ENCODE data around the gene MPPED2.

Gene MPPED2

DNA sequence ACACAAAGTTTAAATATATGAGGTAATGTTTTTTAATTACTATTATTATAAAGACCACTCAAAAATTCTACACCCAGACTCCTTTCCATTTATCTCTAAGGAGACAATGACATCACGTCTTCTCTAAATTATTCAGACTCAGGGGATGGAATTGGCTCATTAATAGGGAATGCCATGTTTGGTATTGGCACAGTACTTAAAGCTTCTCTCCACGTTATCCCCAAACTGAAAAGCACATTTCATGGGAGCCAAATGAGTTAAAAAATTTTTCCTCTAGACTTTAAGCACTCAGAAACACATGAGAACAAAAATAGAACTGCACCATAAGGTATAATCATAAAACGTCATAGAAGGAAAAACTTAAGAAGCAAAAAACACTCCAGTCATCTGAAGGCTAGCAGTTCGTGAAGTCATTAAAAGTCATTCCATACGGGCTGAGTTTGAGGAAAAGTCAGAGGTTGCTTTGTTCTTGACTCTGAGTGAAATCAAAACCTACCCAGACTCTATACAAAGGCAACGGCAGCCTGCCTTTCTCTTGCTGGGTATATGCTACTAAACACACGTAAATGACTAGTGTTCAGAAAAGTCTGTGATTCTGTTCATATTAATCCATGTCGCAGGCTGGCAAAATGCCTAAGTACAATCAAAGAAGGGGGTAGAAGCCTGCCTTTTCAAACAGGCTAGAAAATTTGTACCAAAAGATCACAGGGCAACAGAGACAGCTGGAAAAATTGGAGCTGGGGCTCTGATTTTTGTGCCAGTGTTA is 8.7 kb upstream of the MPPED2 start:
- TF ChIP-seq MYC (IDR thresholded peaks at IDR 0.05; ENCODE audit: low read depth, low read length) (no peak), POLR2A (IDR thresholded peaks at IDR 0.05; ENCODE audit: extremely low read depth, insufficient read length) (no peak)
- TF ChIP-seq, protein P1, sequence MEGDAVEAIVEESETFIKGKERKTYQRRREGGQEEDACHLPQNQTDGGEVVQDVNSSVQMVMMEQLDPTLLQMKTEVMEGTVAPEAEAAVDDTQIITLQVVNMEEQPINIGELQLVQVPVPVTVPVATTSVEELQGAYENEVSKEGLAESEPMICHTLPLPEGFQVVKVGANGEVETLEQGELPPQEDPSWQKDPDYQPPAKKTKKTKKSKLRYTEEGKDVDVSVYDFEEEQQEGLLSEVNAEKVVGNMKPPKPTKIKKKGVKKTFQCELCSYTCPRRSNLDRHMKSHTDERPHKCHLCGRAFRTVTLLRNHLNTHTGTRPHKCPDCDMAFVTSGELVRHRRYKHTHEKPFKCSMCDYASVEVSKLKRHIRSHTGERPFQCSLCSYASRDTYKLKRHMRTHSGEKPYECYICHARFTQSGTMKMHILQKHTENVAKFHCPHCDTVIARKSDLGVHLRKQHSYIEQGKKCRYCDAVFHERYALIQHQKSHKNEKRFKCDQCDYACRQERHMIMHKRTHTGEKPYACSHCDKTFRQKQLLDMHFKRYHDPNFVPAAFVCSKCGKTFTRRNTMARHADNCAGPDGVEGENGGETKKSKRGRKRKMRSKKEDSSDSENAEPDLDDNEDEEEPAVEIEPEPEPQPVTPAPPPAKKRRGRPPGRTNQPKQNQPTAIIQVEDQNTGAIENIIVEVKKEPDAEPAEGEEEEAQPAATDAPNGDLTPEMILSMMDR (IDR thresholded peaks at IDR 0.05; ENCODE audit: low read depth, low read length): no peak
- TF ChIP-seq, protein P2, sequence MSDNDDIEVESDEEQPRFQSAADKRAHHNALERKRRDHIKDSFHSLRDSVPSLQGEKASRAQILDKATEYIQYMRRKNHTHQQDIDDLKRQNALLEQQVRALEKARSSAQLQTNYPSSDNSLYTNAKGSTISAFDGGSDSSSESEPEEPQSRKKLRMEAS (IDR thresholded peaks at IDR 0.05; ENCODE audit: low read depth, low read length): no peak
- no peak overlapping the region for H3K4me3 ChIP-seq (ENCODE audit: low read depth, low read length)
- no peak for DNase-seq (ENCODE audit: low read depth)

DNA sequence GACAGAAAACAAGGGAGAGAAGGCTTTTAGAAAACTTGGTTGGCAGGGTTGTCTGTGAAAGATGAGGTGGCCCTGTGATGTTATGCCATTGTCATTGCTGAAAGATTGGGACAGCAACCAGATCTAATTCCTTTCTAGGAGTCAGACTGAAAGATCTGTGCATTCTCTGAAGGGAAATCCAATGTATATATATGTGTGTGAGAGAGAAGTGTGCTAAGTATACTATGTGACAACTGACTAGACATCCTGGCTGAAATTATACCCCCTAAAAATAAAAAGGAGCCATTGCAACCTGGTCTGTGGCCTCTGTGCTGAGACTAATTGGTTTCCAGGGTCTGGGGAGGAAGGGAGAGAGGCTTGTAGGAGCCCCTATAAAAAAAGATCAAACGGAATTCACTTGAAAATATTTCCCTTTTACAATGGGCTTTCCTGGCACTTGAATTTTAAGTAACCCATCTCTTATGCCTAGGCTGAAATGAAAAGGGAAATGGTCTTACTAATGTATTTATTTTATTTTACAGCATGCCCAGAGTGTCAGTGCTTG is 1.2 kb upstream of the MPPED2 start:
- H3K4me3 ChIP-seq (ENCODE audit: low read depth, low read length): no peak overlapping the region
- no peak for DNase-seq (ENCODE audit: low read depth)
- TF ChIP-seq, protein P2 (IDR thresholded peaks at IDR 0.05; ENCODE audit: low read depth, low read length): no peak
- TF ChIP-seq MYC (IDR thresholded peaks at IDR 0.05; ENCODE audit: low read depth, low read length) (no peak), POLR2A (IDR thresholded peaks at IDR 0.05; ENCODE audit: extremely low read depth, insufficient read length) (no peak)
- TF ChIP-seq, protein P1 (IDR thresholded peaks at IDR 0.05; ENCODE audit: low read depth, low read length): no peak

DNA sequence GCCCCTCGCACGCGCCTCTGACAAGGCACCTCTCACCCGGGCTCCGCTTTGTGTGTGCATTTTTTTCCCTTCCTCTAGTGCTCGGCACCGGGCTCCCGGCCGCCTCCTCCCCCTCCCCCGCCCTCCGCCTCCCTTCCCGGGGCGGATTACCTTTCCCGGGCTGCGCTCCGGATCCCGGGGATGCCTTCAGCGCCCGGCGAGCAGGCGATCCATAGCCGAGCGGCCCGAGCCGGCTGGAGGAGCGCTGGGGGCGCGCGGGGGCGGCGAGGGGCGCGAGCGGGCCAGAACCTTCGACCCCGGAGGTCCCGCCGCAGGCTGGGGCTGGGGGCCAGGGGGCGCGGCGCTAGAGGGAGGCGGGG is 282 bp downstream of the MPPED2 start:
- no peak overlapping the region for H3K4me3 ChIP-seq (ENCODE audit: low read depth, low read length)
- TF ChIP-seq, protein P2 (IDR thresholded peaks at IDR 0.05; ENCODE audit: low read depth, low read length): no peak
- TF ChIP-seq MYC (IDR thresholded peaks at IDR 0.05; ENCODE audit: low read depth, low read length) (no peak), POLR2A (IDR thresholded peaks at IDR 0.05; ENCODE audit: extremely low read depth, insufficient read length) (no peak)
- TF ChIP-seq, protein P1 (IDR thresholded peaks at IDR 0.05; ENCODE audit: low read depth, low read length): no peak
- DNase-seq (ENCODE audit: low read depth): no peak

DNA sequence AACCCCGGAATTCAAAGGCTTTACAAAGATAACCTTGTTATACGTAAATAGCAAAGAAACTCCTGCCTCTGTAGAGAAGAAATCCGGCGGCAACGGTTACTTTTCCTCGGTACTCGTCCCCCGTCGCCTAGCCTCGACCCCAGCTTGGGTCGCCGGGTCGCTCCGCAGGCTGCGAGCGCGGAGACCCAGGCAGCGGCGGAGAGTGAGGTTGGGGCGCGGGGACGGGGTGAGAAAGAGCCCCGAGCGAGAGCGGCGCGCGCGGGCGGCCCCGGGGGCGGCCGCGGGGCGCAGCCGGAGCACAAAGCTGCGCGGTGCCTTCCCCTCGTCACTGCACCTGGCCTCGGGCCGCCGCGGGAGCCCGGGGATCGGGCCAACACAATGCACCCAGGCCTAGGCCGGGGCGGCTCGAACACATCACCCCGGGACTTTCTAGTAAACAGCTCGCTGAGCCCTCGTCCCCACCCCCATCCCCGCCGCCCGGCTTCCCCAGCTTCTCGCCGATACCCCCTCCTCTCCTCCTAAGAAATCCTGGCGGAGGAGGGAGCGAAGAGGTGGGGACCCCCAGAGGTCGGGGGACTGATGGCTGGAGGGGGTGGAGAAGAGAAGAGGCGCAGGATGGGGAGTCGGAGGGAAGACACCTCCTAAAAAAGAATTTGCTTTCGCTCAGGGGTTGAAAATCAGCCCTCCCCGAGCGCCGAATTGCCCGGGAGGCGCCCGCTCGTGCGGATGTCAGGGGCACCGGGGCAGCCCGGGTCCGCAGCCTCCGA is 845 bp downstream of the MPPED2 start:
- no peak for DNase-seq (ENCODE audit: low read depth)
- TF ChIP-seq, protein P1 (IDR thresholded peaks at IDR 0.05; ENCODE audit: low read depth, low read length): no peak
- no peak for TF ChIP-seq POLR2A (IDR thresholded peaks at IDR 0.05; ENCODE audit: extremely low read depth, insufficient read length)
- TF ChIP-seq, protein P2 (IDR thresholded peaks at IDR 0.05; ENCODE audit: low read depth, low read length): no peak
- no peak for TF ChIP-seq MYC (IDR thresholded peaks at IDR 0.05; ENCODE audit: low read depth, low read length)
- H3K4me3 ChIP-seq (ENCODE audit: low read depth, low read length): no peak overlapping the region

DNA sequence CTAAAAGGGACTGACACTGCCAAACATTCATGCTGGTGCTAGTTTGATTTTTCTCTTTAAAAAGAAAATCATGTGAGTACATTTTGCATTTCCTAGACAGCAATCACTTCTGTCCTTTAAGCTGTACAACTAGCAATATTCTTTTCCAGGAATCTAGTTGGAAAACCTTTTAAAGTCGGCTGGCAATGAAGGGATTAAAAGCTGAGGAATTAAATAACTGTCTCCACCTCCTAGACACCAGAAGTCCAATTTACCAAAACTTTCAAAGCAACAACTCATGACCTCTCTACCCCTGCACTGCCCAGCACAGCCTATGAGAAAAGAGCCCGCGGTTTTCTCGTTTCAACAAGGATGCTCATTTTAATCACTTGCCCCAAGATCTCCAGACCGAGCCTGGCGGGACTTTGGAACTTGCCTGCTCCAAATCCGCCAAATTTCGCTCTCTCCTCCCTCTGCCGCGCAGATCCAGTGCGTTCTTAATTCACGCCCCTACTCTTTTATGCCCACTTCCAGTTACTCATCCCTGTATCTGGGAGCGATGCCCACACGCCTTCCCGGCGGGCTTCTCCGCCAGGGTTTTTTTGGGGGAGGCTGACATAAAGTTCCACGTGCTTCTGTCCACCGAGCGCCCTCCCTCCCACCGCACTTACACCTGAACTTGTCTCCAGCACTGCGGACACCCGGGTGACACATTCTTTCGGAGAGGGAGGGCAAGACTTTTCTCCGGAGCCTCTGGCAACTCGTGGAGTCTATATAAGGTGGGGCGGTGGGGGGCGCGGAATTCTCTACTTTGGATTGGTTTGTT is 2.5 kb downstream of the MPPED2 start:
- DNase-seq (ENCODE audit: low read depth): no peak
- H3K4me3 ChIP-seq (ENCODE audit: low read depth, low read length): no peak overlapping the region
- TF ChIP-seq MYC (IDR thresholded peaks at IDR 0.05; ENCODE audit: low read depth, low read length): no peak
- TF ChIP-seq, protein P1 (IDR thresholded peaks at IDR 0.05; ENCODE audit: low read depth, low read length): no peak
- TF ChIP-seq, protein P2 (IDR thresholded peaks at IDR 0.05; ENCODE audit: low read depth, low read length): no peak
- no peak for TF ChIP-seq POLR2A (IDR thresholded peaks at IDR 0.05; ENCODE audit: extremely low read depth, insufficient read length)
